Smooth muscle cell (in vitro differentiated cells): ENCODE results near the gene TMEM69. TPM values are rescaled to one million over a fixed set of nuclear protein-coding genes. Genes with fewer than 3 reads are reported as not detected.

Source experiments
- DNase-seq: peaks from one replicate; lab custom pipeline; 2025; ENCODE audit not compliant: unreplicated experiment; lab: John Stamatoyannopoulos, UW
- H2AFZ ChIP-seq: fragments of 200-600 bp; sonication (generic); 2 replicates; pipeline ENCODE4 v1.6.0; 2016; ENCODE audit warnings: antibody characterized with exemption, low read depth, mild to moderate bottlenecking
- H3F3A ChIP-seq: fragments of 200-600 bp; sonication (generic); 2 replicates; pipeline ENCODE4 v1.6.0; 2017; ENCODE audit warnings: antibody characterized with exemption, low read depth
- H3K27ac ChIP-seq: fragments of 200-600 bp; sonication (generic); 2 replicates; pipeline ENCODE4 v1.5.1; 2016; ENCODE audit warnings: low read depth, mild to moderate bottlenecking
- H3K27me3 ChIP-seq: fragments of 200-600 bp; sonication (generic); 2 replicates; pipeline ENCODE4 v1.6.1; 2016; ENCODE audit warnings: low read depth, mild to moderate bottlenecking
- H3K36me3 ChIP-seq: fragments of 200-600 bp; sonication (generic); 2 replicates; pipeline ENCODE4 v1.5.1; 2016; ENCODE audit warnings: low read depth
- H3K4me1 ChIP-seq: fragments of 200-600 bp; sonication (generic); 2 replicates; pipeline ENCODE4 v1.5.1; 2016; ENCODE audit warnings: low read depth
- H3K4me2 ChIP-seq: fragments of 200-600 bp; sonication (generic); 2 replicates; pipeline ENCODE4 v1.6.0; 2016; ENCODE audit warnings: mild to moderate bottlenecking
- H3K4me3 ChIP-seq: fragments of 200-600 bp; sonication (generic); 2 replicates; pipeline ENCODE4 v1.5.1; 2016; ENCODE audit warnings: mild to moderate bottlenecking
- H3K79me2 ChIP-seq: fragments of 200-600 bp; sonication (generic); 2 replicates; pipeline ENCODE4 v1.6.0; 2016; ENCODE audit warnings: low read depth, mild to moderate bottlenecking
- H3K9ac ChIP-seq: fragments of 200-600 bp; sonication (generic); 2 replicates; pipeline ENCODE4 v1.6.0; 2016; ENCODE audit warnings: low read depth
- H3K9me3 ChIP-seq: fragments of 200-600 bp; sonication (generic); replicated peaks from 2 replicates; pipeline ENCODE4 v1.5.1; 2016; ENCODE audit warnings: low read depth
- H4K20me1 ChIP-seq: fragments of 200-600 bp; sonication (generic); 2 replicates; pipeline ENCODE4 v1.6.0; 2016; ENCODE audit warnings: low read depth
- CTCF ChIP-seq: fragments of 200-600 bp; sonication (generic); IDR thresholded peaks from 2 replicates; pipeline ENCODE4 v1.5.1; 2017; ENCODE audit warnings: borderline replicate concordance, mild to moderate bottlenecking, antibody characterized with exemption; ENCODE audit not compliant: insufficient read depth, poor library complexity, severe bottlenecking
- WGBS: methylation state at CpG from one replicate; pipeline ENCODE4 v1.1.7; 2016; ENCODE audit warnings: low lambda C conversion rate; 5-methylcytosine and 5-hydroxymethylcytosine counted together
- polyA plus RNA-seq: library from polyadenylated mRNA; unstranded; fragments of >200 nt; fragmentation: Nextera tagmentation; extraction: Ambion mirVana; gene quantifications from 2 replicates; pipeline ENCODE4 v1.2.1, GENCODE V29; 2016
- total RNA-seq: library from RNA; depleted of rRNA; stranded (reverse); fragments of >200 nt; gene quantifications from 2 replicates; pipeline ENCODE4 v1.2.3, GENCODE V29; 2014

Gene TMEM69
- total and polyA plus RNA-seq, 2 experiments from 2014 or later, result 16.7 to 19.4 TPM

DNA sequence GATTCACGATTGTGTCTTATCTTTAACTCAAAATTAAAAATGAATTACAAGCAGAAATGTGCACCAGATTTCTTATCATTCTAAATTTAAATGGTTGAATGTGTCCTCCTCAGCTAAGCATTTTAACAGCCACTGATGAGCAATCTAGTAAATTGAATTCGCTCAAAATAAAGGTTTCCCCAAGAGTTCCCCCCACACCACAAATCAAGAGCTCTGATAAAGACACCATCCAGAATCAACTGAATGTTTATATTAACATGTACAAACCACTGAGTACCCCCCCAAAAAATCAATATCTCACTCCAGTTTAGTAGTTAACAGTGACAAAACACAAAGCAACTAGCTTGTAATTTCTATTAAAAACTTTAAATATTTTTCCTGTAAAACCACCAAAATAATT lies 3.6 kb upstream of the TMEM69 start:
- Histone ChIP-seq H3K4me2 (peak overlapping the region; percentile 91), H2AFZ (no peak overlapping the region), H3K4me1 (peaks cover 28% of the 10 kb centered on the region), H3K9me3 (no peaks in the 10 kb centered on the region), H3K9ac (peak overlapping the region; percentile 99), H3K36me3 (no peaks in the 10 kb centered on the region), H4K20me1 (peaks cover 59% of the 10 kb centered on the region), H3K4me3 (peak overlapping the region; percentile 97), H3K79me2 (peaks cover 82% of the 10 kb centered on the region), H3F3A (peaks cover 6% of the 10 kb centered on the region), H3K27ac (no peak overlapping the region), H3K27me3 (no peaks in the 10 kb centered on the region)
- no peak for TF ChIP-seq CTCF
- WGBS, result 65% methylated on average over 2 of the region's 2 CpGs
- no peak for DNase-seq

- no peak for DNase-seq
- H3K79me2 ChIP-seq, result peaks cover 81% of the 10 kb centered on the region
- H2AFZ ChIP-seq, result peak overlapping the region; percentile 91
- under 1% methylated on average over 13 of the region's 13 CpGs for WGBS
- H3K4me1 ChIP-seq, result peaks cover 27% of the 10 kb centered on the region
- peaks cover 49% of the 10 kb centered on the region for H4K20me1 ChIP-seq
- H3K4me2 ChIP-seq, result peak overlapping the region; percentile 91
- H3K27me3 ChIP-seq, result no peaks in the 10 kb centered on the region
- H3F3A ChIP-seq, result peaks cover 6% of the 10 kb centered on the region
- no peaks in the 10 kb centered on the region for H3K36me3 ChIP-seq
- H3K9ac ChIP-seq, result peak overlapping the region; percentile 99
- peak overlapping the region; percentile 94 for H3K27ac ChIP-seq
- peak overlapping the region; percentile 97 for H3K4me3 ChIP-seq
- no peak for TF ChIP-seq CTCF
- no peaks in the 10 kb centered on the region for H3K9me3 ChIP-seq
Observed at GRCh38 chr1:45685308-45686014, 2.5 kb upstream of the TMEM69 start.

DNA sequence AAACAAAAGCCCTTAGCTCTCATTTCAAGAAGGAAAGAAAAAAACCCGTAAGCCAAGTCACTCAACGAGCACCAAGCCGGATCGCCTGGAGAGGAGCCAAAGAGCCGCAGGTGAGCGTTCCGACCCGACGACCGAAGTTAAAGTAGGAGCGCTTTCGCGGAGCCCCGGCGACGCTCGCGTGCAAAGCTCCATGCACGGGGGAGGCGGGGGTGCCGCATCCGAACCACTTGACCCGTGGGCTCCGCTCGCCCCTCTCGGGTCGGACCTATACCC lies 2.0 kb upstream of the TMEM69 start:
- H3K4me1 ChIP-seq, result peaks cover 27% of the 10 kb centered on the region
- WGBS, result 1% methylated on average over 26 of the region's 27 CpGs
- H3F3A ChIP-seq, result peaks cover 6% of the 10 kb centered on the region
- no peaks in the 10 kb centered on the region for H3K27me3 ChIP-seq
- peak overlapping the region; percentile 99 for H3K9ac ChIP-seq
- no peak for TF ChIP-seq CTCF
- peaks cover 44% of the 10 kb centered on the region for H4K20me1 ChIP-seq
- peaks cover 81% of the 10 kb centered on the region for H3K79me2 ChIP-seq
- DNase-seq, result no peak
- peak overlapping the region; percentile 91 for H3K4me2 ChIP-seq
- H3K36me3 ChIP-seq, result no peaks in the 10 kb centered on the region
- H3K4me3 ChIP-seq, result peak overlapping the region; percentile 97
- peak overlapping the region; percentile 94 for H3K27ac ChIP-seq
- H3K9me3 ChIP-seq, result no peaks in the 10 kb centered on the region
- peak overlapping the region; percentile 91 for H2AFZ ChIP-seq

GRCh38 chr1:45686288-45687013 lies 1.5 kb upstream of the TMEM69 start, which contains the start of gene GPBP1L1:
Gene GPBP1L1, minus strand, starts transcription at chr1:45686533. Its CDS starts 27,446 bp downstream, at chr1:45659087.
- DNase-seq, result peak; percentile 90
- Histone ChIP-seq H3K9ac (peak within 1 kb of the TSS; percentile 99), H3K4me1 (peaks cover 27% of the 10 kb centered on the region), H3F3A (peaks cover 6% of the 10 kb centered on the region), H3K4me2 (peak within 1 kb of the TSS; percentile 95), H2AFZ (peak within 1 kb of the TSS; percentile 98), H3K9me3 (no peaks in the 10 kb centered on the region), H3K27me3 (no peaks in the 10 kb centered on the region), H3K79me2 (peaks cover 77% of the 10 kb centered on the region), H3K27ac (peak within 1 kb of the TSS; percentile 94), H3K4me3 (peak within 1 kb of the TSS; percentile 97), H3K36me3 (no peaks in the 10 kb centered on the region), H4K20me1 (peaks cover 39% of the 10 kb centered on the region)
- TF ChIP-seq CTCF, result no peak
- WGBS, result 1% methylated on average over 51 of the region's 52 CpGs
